Stomach (tissue), 9 donors: ENCODE measurements around the gene SAA1. TPM values are rescaled to one million over a fixed set of nuclear protein-coding genes. Genes with fewer than 3 reads are reported as not detected.

ENCODE experiments used
- DNase-seq, 2 donors: peaks; one replicate each; pipeline versions ENCODE4 v3.0.0 to v3.0.0-alpha.2; 2013 to 2019
- H3K27ac ChIP-seq, 5 donors: fragments of 200-600 bp in 4 of 5; sonication (generic) in 4 of 5; one replicate each; pipeline ENCODE4 v1.5.1; 2013 to 2019; ENCODE audit warnings: mild to moderate bottlenecking in 1 of 5, moderate library complexity in 1 of 5
- H3K27me3 ChIP-seq, 3 donors: fragments of 200-600 bp; sonication (generic); one replicate each; pipeline ENCODE4 v1.5.1; 2017 to 2019; ENCODE audit warnings: mixed run types in 1 of 3
- H3K36me3 ChIP-seq, 4 donors: fragments of 200-600 bp; sonication (generic); 1 replicate in 3 of 4; 2 replicates in 1 of 4; pipeline ENCODE4 v1.5.1; 2016 to 2019
- H3K4me1 ChIP-seq, 4 donors: fragments of 200-600 bp; sonication (generic); one replicate each; pipeline ENCODE4 v1.5.1; 2016 to 2019
- H3K4me3 ChIP-seq, 4 donors: fragments of 200-600 bp; sonication (generic) in 3 of 4; one replicate each; pipeline ENCODE4 v1.5.1; 2016 to 2019; ENCODE audit warnings: mild to moderate bottlenecking in 1 of 4
- H3K9me3 ChIP-seq, 4 donors: fragments of 200-600 bp; sonication (generic); one replicate each; pipeline ENCODE4 v1.5.1; 2016 to 2019
- EP300 ChIP-seq: sonication (generic); formaldehyde crosslinking; IDR thresholded peaks from one replicate; pipeline ENCODE4 v1.6.1; 2017; ENCODE audit warnings: antibody characterized with exemption
- POLR2A ChIP-seq, 4 donors: fragments of 450-650 bp; IDR thresholded peaks; one replicate each; pipeline ENCODE4 v1.6.1; 2016; ENCODE audit warnings: antibody characterized with exemption in 4 of 4, control low read depth in 2 of 4, mild to moderate bottlenecking in 1 of 4, moderate library complexity in 1 of 4
- POLR2AphosphoS5 ChIP-seq, 3 donors: sonication (generic); formaldehyde crosslinking; IDR thresholded peaks; one replicate each; pipeline ENCODE4 v1.6.1; 2016; ENCODE audit warnings: antibody characterized with exemption in 3 of 3
- WGBS, 5 donors: extraction: QIAGEN DNeasy Blood & Tissue Kit in 3 of 5; methylation state at CpG; one replicate each; pipeline versions ENCODE4 v1.1.5 to v1.1.7; 2013 to 2018; 5-methylcytosine and 5-hydroxymethylcytosine counted together
- intact Hi-C: fragments of 100-400 bp; cut with DNase I; formaldehyde crosslinking; loops from one replicate; pipeline ENCODE4 v1.15.1; 2023; ENCODE audit warnings: low total_unique reads
- polyA plus RNA-seq, 3 donors: library from polyadenylated mRNA; stranded (reverse); fragments of 200-250 nt; gene quantifications; one replicate each; pipeline ENCODE4 v1.2.3, GENCODE V29; 2013
- total RNA-seq, 5 donors: library from RNA; depleted of rRNA; stranded (reverse); fragments of >200 nt; gene quantifications; one replicate each; pipeline versions ENCODE4 v1.1.0 to v1.2.3, GENCODE V29; 2014 to 2016
- TF ChIP-seq, protein P1 (sequence below), 7 experiments: fragments of 450-650 bp in 4 of 7; fragments of 200-600 bp in 3 of 7; sonication (generic) in 3 of 7; IDR thresholded peaks; one replicate each; pipeline ENCODE4 v1.5.1; 2016 to 2019; ENCODE audit warnings: antibody characterized with exemption in 7 of 7, control low read depth in 2 of 7, mild to moderate bottlenecking in 1 of 7
- donor health status: healthy with polysubstance abuse.
- donor health status: Bipolar disorder and iron deficiency.
- donor health status: healthy.

Gene SAA1
- total and polyA plus RNA-seq, 8 donors = 2.7 to 289 (median 27.5) TPM; not detected in 3

DNA sequence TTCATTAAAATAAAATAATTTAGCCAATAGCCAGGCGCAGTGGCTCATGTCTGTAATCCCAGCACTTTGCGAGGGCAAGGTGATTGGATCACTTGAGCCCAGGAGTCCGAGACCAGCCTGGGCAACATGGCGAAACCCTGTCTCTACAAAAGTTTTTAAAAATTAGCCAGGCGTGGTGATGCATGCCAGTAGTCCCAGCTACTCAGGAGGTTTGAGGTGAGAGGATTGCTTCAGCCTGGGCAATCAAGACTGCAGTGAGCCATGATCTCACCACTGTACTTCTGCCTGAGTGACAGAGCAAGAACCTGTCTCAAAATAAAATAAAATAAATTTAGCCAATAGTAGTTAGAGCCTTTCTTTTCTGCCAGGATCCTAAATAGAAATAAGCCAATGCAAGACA, 43.6 kb downstream of the SAA1 start:
- Histone ChIP-seq H3K4me1 (peaks cover 5 to 26% (median 13%) of the 10 kb centered on the region in 4 donors), H3K4me3 (no peak overlapping the region), H3K9me3 (no peaks in the 10 kb centered on the region), H3K36me3 (peaks cover 22 to 71% (median 67%) of the 10 kb centered on the region in 4 donors), H3K27me3 (no peaks in the 10 kb centered on the region), H3K27ac (no peak overlapping the region)
- DNase-seq = no peak
- TF ChIP-seq POLR2A (IDR thresholded peaks at IDR 0.05) = no peak
- TF ChIP-seq EP300 = no peak
- TF ChIP-seq POLR2AphosphoS5 (IDR thresholded peaks at IDR 0.05) = no peak
- TF ChIP-seq, protein P1, sequence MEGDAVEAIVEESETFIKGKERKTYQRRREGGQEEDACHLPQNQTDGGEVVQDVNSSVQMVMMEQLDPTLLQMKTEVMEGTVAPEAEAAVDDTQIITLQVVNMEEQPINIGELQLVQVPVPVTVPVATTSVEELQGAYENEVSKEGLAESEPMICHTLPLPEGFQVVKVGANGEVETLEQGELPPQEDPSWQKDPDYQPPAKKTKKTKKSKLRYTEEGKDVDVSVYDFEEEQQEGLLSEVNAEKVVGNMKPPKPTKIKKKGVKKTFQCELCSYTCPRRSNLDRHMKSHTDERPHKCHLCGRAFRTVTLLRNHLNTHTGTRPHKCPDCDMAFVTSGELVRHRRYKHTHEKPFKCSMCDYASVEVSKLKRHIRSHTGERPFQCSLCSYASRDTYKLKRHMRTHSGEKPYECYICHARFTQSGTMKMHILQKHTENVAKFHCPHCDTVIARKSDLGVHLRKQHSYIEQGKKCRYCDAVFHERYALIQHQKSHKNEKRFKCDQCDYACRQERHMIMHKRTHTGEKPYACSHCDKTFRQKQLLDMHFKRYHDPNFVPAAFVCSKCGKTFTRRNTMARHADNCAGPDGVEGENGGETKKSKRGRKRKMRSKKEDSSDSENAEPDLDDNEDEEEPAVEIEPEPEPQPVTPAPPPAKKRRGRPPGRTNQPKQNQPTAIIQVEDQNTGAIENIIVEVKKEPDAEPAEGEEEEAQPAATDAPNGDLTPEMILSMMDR (IDR thresholded peaks at IDR 0.05) = no peak
- intact Hi-C loops = no loop called here
- WGBS, 5 donors = 95 to 99% (median 97%) methylated on average over 5 of the region's 5 CpGs

DNA sequence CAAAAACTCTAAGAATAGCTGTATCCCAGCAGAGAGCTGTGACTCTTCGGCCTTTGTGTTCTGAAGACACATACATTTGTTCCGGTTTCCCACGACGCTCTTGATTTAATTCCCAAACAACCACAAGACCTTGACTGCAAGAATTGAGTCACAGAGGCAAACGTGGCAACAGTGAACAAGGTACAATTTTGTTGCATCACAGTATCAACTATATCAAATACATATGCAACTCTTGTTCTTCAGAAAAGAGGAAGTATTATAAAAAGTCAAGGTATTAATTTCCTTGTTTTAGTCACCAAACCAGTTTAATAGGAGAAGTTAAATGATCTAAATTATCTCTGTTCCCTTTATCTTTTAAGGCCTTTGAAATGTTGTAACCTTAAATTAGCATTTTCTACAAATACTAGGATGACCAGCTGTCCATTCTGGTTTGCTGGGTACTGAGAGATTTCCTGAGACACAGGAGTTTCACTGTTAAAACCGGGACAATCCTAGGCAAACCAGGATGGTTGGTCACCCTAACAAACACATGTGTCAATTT, 44.8 kb downstream of the SAA1 start:
- no peak for DNase-seq

DNA sequence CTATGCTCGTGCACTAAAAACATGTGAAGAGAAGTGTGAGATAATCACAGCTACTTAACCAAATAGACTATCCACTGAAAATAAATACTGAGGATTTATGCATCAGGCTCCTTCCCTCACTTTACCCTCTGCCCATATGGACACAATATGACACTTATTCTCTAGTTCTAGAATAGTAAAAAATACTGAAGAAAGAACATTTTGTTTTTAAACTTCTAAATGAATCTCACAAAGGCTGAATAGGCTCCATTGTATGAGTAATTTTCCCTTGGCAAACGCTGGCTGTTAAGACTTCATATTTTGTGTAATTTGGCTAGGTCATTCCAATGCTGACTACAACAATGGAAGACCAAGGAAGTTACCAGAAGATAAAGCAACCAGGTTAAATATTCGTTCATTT, 45.9 kb downstream of the SAA1 start:
- H3K36me3 ChIP-seq = peaks cover 22 to 49% (median 48%) of the 10 kb centered on the region in 4 donors
- H3K9me3 ChIP-seq = no peaks in the 10 kb centered on the region
- no peak for DNase-seq
- peak overlapping the region in 3 of 5 donors; percentile 7 to 43 (median 19) for H3K27ac ChIP-seq
- H3K4me1 ChIP-seq = peaks cover 5 to 26% (median 13%) of the 10 kb centered on the region in 4 donors
- intact Hi-C loops = no loop called here
- H3K27me3 ChIP-seq = no peaks in the 10 kb centered on the region
- H3K4me3 ChIP-seq = no peak overlapping the region
- WGBS, 5 donors = 26 to 62% (median 49%) methylated on average over 3 of the region's 3 CpGs
- TF ChIP-seq, protein P1 (IDR thresholded peaks at IDR 0.05) = no peak
- TF ChIP-seq POLR2A (IDR thresholded peaks at IDR 0.05) (no peak), EP300 (no peak), POLR2AphosphoS5 (IDR thresholded peaks at IDR 0.05) (no peak)

More for the DNA sequence above, 44.8 kb downstream of the SAA1 start:
- Histone ChIP-seq H3K4me3 (no peak overlapping the region), H3K27me3 (no peaks in the 10 kb centered on the region), H3K36me3 (peaks cover 22 to 59% (median 57%) of the 10 kb centered on the region in 4 donors), H3K4me1 (peaks cover 5 to 26% (median 13%) of the 10 kb centered on the region in 4 donors), H3K9me3 (no peaks in the 10 kb centered on the region), H3K27ac (peak overlapping the region in 1 of 5 donors; percentile 45)
- intact Hi-C loops = no loop called here
- 70 to 83% (median 73%) methylated on average over 6 of the region's 6 CpGs for WGBS, 5 donors
- no peak for TF ChIP-seq POLR2AphosphoS5 (IDR thresholded peaks at IDR 0.05)
- TF ChIP-seq POLR2A (IDR thresholded peaks at IDR 0.05) = no peak
- no peak for TF ChIP-seq EP300
- TF ChIP-seq, protein P1 (IDR thresholded peaks at IDR 0.05) = no peak

DNA sequence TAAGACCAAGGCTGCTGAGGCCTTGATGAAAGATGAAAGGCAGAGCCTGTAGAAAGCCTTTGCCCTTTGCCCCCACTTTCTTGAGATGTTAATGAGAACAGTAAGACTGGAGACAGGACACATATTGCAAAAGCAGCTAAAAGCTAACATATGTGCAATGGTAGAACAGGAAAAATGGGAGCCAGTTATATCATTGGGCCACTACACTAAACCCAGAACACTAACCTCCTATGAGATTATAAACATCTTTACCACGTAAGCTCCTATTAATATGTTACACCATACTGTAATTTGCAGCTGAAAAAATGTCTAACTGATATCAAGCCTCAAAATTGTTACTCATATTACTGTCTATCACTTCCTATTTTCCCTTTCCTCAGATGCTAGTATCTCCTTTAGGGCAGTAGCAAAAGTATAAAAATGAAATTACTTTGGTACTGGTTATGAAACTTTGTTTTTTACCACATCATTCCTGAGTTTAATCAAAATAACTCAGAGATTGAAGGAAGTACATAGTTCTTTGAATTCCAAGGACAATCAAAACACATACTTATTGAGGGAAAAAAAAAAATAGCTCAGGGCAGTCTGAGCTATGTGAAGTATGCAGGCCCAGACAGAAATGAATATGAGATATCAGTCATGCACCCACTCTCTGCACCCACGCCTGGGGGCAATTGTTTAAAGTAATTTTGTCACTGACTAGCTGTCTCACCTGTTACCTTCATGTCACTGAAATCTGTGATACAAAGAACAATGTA, 46.8 kb downstream of the SAA1 start:
- Histone ChIP-seq H3K27me3 (no peaks in the 10 kb centered on the region), H3K4me3 (no peak overlapping the region), H3K36me3 (peaks cover 21 to 45% (median 41%) of the 10 kb centered on the region in 4 donors), H3K9me3 (no peaks in the 10 kb centered on the region), H3K27ac (peak overlapping the region in 1 of 5 donors; percentile 43), H3K4me1 (peaks cover 5 to 26% (median 13%) of the 10 kb centered on the region in 4 donors)
- no peak for DNase-seq
- intact Hi-C loops = no loop called here
- TF ChIP-seq POLR2A (IDR thresholded peaks at IDR 0.05) (no peak), EP300 (no peak), POLR2AphosphoS5 (IDR thresholded peaks at IDR 0.05) (no peak)
- TF ChIP-seq, protein P1 (IDR thresholded peaks at IDR 0.05) = no peak
- WGBS, 5 donors = 67 to 78% (median 69%) methylated on average over 2 of the region's 2 CpGs
